ENCODE data around the gene ITIH6.
"Not testable (repeated sequence)": the region's sequence is repeated elsewhere in the genome, so short reads cannot be mapped to it uniquely, and the experiment has no call there.

Gene ITIH6

GRCh38 chrX:54807524-54808108 lies 9.6 kb upstream of the ITIH6 start, which contains the start of gene MAGED2:
MAGED2 (plus strand) TSS chrX:54807745; CDS start chrX:54809332, 1,587 bp downstream.
- peak; percentile 31 to 57 for DNase-seq

GRCh38 chrX:54799046-54799445 lies 991 bp upstream of the ITIH6 start:
- DNase-seq, result no peak

- DNase-seq, result no peak
Measured at GRCh38 chrX:54794795-54795194, 3.3 kb downstream of the ITIH6 start.

GRCh38 chrX:54794028-54794427 lies 4.0 kb downstream of the ITIH6 start:
- no peak for DNase-seq

- not testable (repeated sequence) for DNase-seq
Measured at GRCh38 chrX:54789405-54789804, 8.7 kb downstream of the ITIH6 start.

GRCh38 chrX:54788446-54788845 lies 9.6 kb downstream of the ITIH6 start:
- DNase-seq, result no peak

GRCh38 chrX:54786967-54787366 lies 11.1 kb downstream of the ITIH6 start:
- DNase-seq, result peak; percentile 41 to 57

- DNase-seq, result peak; percentile 48 to 64
Measured at GRCh38 chrX:54785901-54786300, 12.2 kb downstream of the ITIH6 start.

- DNase-seq, result no peak
Measured at GRCh38 chrX:54776987-54777672, 20.9 kb downstream of the ITIH6 start.

- DNase-seq, result no peak
Measured at GRCh38 chrX:54776061-54776460, 22.0 kb downstream of the ITIH6 start.

GRCh38 chrX:54774391-54775094 lies 23.5 kb downstream of the ITIH6 start:
- peak; percentile 52 to 67 for DNase-seq

- peak in 1 of 2 experiments; percentile 11 for DNase-seq
Measured at GRCh38 chrX:54758114-54759055, 39.7 kb downstream of the ITIH6 start.

- DNase-seq, result no peak
Measured at GRCh38 chrX:54754854-54755253, 43.2 kb downstream of the ITIH6 start.

- DNase-seq, result no peak
Measured at GRCh38 chrX:54748626-54749025, 49.4 kb downstream of the ITIH6 start.

GRCh38 chrX:54747733-54748393 lies 50.2 kb downstream of the ITIH6 start:
- no peak for DNase-seq

GRCh38 chrX:54746928-54747327 lies 51.1 kb downstream of the ITIH6 start:
- no peak for DNase-seq

GRCh38 chrX:54745676-54746075 lies 52.4 kb downstream of the ITIH6 start:
- DNase-seq, result no peak

- peak in 1 of 2 experiments; percentile 22 for DNase-seq
Measured at GRCh38 chrX:54738567-54738966, 59.5 kb downstream of the ITIH6 start.

- DNase-seq, result not testable (repeated sequence)
Measured at GRCh38 chrX:54736298-54736942, 61.6 kb downstream of the ITIH6 start.

- no peak for DNase-seq
Measured at GRCh38 chrX:54721424-54721823, 76.6 kb downstream of the ITIH6 start.

GRCh38 chrX:54715621-54716020 lies 82.4 kb downstream of the ITIH6 start:
- no peak for DNase-seq

- no peak for DNase-seq
Measured at GRCh38 chrX:54714424-54714823, 83.6 kb downstream of the ITIH6 start.
